Measurements from ENCODE around the gene FLT3LG. TPM values are rescaled to one million over a fixed set of nuclear protein-coding genes. Genes with fewer than 3 reads are reported as not detected.
"Not testable (repeated sequence)": the region's sequence is repeated elsewhere in the genome, so short reads cannot be mapped to it uniquely, and the experiment has no call there.

Gene FLT3LG
- total and polyA plus RNA-seq, 3 experiments from 2014 or later: 63.9 to 148 (median 71.5) TPM

GRCh38 chr19:49472936-49473335 lies 1.1 kb upstream of the FLT3LG start:
- DNase-seq: no peak
- Mint-ChIP-seq H3K36me3 (peaks cover 6 to 17% (median 11%) of the 10 kb centered on the region in 3 donors), H3K27ac (peak overlapping the region; percentile 84 to 99 (median 95)), H3K9me3 (peaks cover 0 to 2% (median 0%) of the 10 kb centered on the region in 5 donors), H3K4me1 (peaks cover 50 to 71% (median 53%) of the 10 kb centered on the region in 3 donors), H3K27me3 (peaks cover 0 to 4% of the 10 kb centered on the region in 2 donors), H3K4me3 (peak overlapping the region; percentile 90 to 98 (median 95))
- no peaks in the 10 kb centered on the region for H3K27me3 ChIP-seq (ENCODE audit: insufficient read depth, low read length, poor library complexity, severe bottlenecking)
- ChIA-PET CTCF (interaction anchor here (0.8 to 3.0 kb wide), 21 partner anchors 16 to 397 kb away, joined by 3 to 22 read pairs (median 8); partner anchors contain the start of genes ALDH16A1, PIH1D1 and RPS11), POLR2A (interaction anchor here (1.0 to 1.6 kb wide), 5 partner anchors 15 to 85 kb away, joined by 3 to 6 read pairs (median 4); no protein-coding TSS in a partner anchor)
- no peaks in the 10 kb centered on the region for H3K9me3 ChIP-seq (ENCODE audit: low read length)
- H3K27ac ChIP-seq (ENCODE audit: low read depth, low read length): peak overlapping the region; percentile 12
- no peak overlapping the region for H3K4me3 ChIP-seq (ENCODE audit: low read length)
- peaks cover 71% of the 10 kb centered on the region for H3K4me1 ChIP-seq (ENCODE audit: insufficient read depth, low read length)
- H3K36me3 ChIP-seq (ENCODE audit: insufficient read depth, low read length): peaks cover 11% of the 10 kb centered on the region

- Histone ChIP-seq H3K36me3 (ENCODE audit: insufficient read depth, low read length) (peaks cover 11% of the 10 kb centered on the region), H3K27ac (ENCODE audit: low read depth, low read length) (peak overlapping the region; percentile 74), H3K4me1 (ENCODE audit: insufficient read depth, low read length) (peaks cover 66% of the 10 kb centered on the region), H3K4me3 (ENCODE audit: low read length) (peak overlapping the region; percentile 75)
- ChIA-PET CTCF (interaction anchor here (0.6 to 3.0 kb wide), 34 partner anchors 10 to 396 kb away, joined by 3 to 22 read pairs (median 5); partner anchors contain the start of genes ALDH16A1, PIH1D1, PRMT1 and RPS11), POLR2A (interaction anchor here (0.6 to 1.6 kb wide), 8 partner anchors 8 to 85 kb away, joined by 3 to 6 read pairs (median 3); no protein-coding TSS in a partner anchor)
- H3K9me3 Mint-ChIP-seq; H3K9me3 ChIP-seq (ENCODE audit: low read length); H3K27me3 Mint-ChIP-seq; H3K27me3 ChIP-seq (ENCODE audit: insufficient read depth, low read length, poor library complexity, severe bottlenecking); DNase-seq: not testable (repeated sequence)
- H3K4me1 Mint-ChIP-seq: peaks cover 48 to 68% (median 53%) of the 10 kb centered on the region in 3 donors
- peaks cover 6 to 18% (median 11%) of the 10 kb centered on the region in 3 donors for H3K36me3 Mint-ChIP-seq
- H3K4me3 Mint-ChIP-seq: peak overlapping the region; percentile 90 to 98 (median 95)
- peak overlapping the region; percentile 94 to 100 (median 96) for H3K27ac Mint-ChIP-seq
Observed at GRCh38 chr19:49473501-49473867, 531 bp upstream of the FLT3LG start.

- Histone ChIP-seq H3K36me3 (ENCODE audit: insufficient read depth, low read length) (peaks cover 11% of the 10 kb centered on the region), H3K27me3 (ENCODE audit: insufficient read depth, low read length, poor library complexity, severe bottlenecking) (no peaks in the 10 kb centered on the region), H3K4me1 (ENCODE audit: insufficient read depth, low read length) (peaks cover 56% of the 10 kb centered on the region), H3K4me3 (ENCODE audit: low read length) (peak overlapping the region; percentile 75), H3K9me3 (ENCODE audit: low read length) (no peaks in the 10 kb centered on the region), H3K27ac (ENCODE audit: low read depth, low read length) (peak overlapping the region; percentile 74)
- no peak for DNase-seq
- peak overlapping the region; percentile 90 to 98 (median 95) for H3K4me3 Mint-ChIP-seq
- H3K4me1 Mint-ChIP-seq: peaks cover 42 to 61% (median 45%) of the 10 kb centered on the region in 3 donors
- CTCF ChIA-PET: interaction anchor here (1.2 to 3.0 kb wide), 9 partner anchors 18 to 92 kb away, joined by 3 to 17 read pairs (median 8); partner anchors contain the start of gene RPS11
- H3K27ac Mint-ChIP-seq: peak overlapping the region; percentile 95 to 100 (median 98)
- POLR2A ChIA-PET: interaction anchor here (0.6 to 1.4 kb wide), 5 partner anchors 14 to 202 kb away, joined by 3 to 5 read pairs (median 4); partner anchors contain the start of genes RPL13A and RPS11
- H3K27me3 Mint-ChIP-seq: peaks cover 0 to 2% of the 10 kb centered on the region in 2 donors
- H3K36me3 Mint-ChIP-seq: peaks cover 3 to 20% (median 6%) of the 10 kb centered on the region in 3 donors
- no peaks in the 10 kb centered on the region for H3K9me3 Mint-ChIP-seq
Observed at GRCh38 chr19:49474542-49474924, 518 bp downstream of the FLT3LG start.

- H3K27ac ChIP-seq (ENCODE audit: low read depth, low read length): peak overlapping the region; percentile 74
- H3K36me3 ChIP-seq (ENCODE audit: insufficient read depth, low read length): peaks cover 17% of the 10 kb centered on the region
- peak overlapping the region; percentile 75 for H3K4me3 ChIP-seq (ENCODE audit: low read length)
- H3K27me3 Mint-ChIP-seq: peaks cover 0 to 2% of the 10 kb centered on the region in 2 donors
- ChIA-PET POLR2A (interaction anchor here (0.6 to 1.4 kb wide), 8 partner anchors 13 to 201 kb away, joined by 3 to 8 read pairs (median 4); partner anchors contain the start of genes PIH1D1, RPL13A and RPS11), CTCF (interaction anchor here (0.9 to 3.0 kb wide), 16 partner anchors 9 to 142 kb away, joined by 3 to 13 read pairs (median 5); partner anchors contain the start of gene RPS11)
- no peaks in the 10 kb centered on the region for H3K9me3 Mint-ChIP-seq
- H3K4me3 Mint-ChIP-seq: peak overlapping the region; percentile 90 to 98 (median 95)
- peak in 1 of 5 donors; percentile 41 for DNase-seq
- H3K4me1 ChIP-seq (ENCODE audit: insufficient read depth, low read length): peaks cover 55% of the 10 kb centered on the region
- peaks cover 34 to 54% (median 38%) of the 10 kb centered on the region in 3 donors for H3K4me1 Mint-ChIP-seq
- peak overlapping the region; percentile 95 to 100 (median 98) for H3K27ac Mint-ChIP-seq
- H3K36me3 Mint-ChIP-seq: peaks cover 3 to 28% (median 6%) of the 10 kb centered on the region in 3 donors
- H3K9me3 ChIP-seq (ENCODE audit: low read length): no peaks in the 10 kb centered on the region
- no peaks in the 10 kb centered on the region for H3K27me3 ChIP-seq (ENCODE audit: insufficient read depth, low read length, poor library complexity, severe bottlenecking)
Observed at GRCh38 chr19:49475191-49475917, 1.3 kb downstream of the FLT3LG start.

- ChIA-PET POLR2A (interaction anchor here (1.0 to 1.5 kb wide), 5 partner anchors 12 to 114 kb away, joined by 3 to 5 read pairs (median 5); partner anchors contain the start of genes PIH1D1 and RPL13A), CTCF (interaction anchor here (0.9 to 3.0 kb wide), 18 partner anchors 8 to 142 kb away, joined by 3 to 13 read pairs (median 5); partner anchors contain the start of genes PIH1D1 and RPS11)
- H3K27me3 Mint-ChIP-seq: peaks cover 0 to 3% of the 10 kb centered on the region in 2 donors
- peak overlapping the region; percentile 74 for H3K27ac ChIP-seq (ENCODE audit: low read depth, low read length)
- H3K27ac Mint-ChIP-seq: peak overlapping the region; percentile 95 to 100 (median 98)
- H3K4me1 Mint-ChIP-seq: peaks cover 28 to 48% (median 29%) of the 10 kb centered on the region in 3 donors
- peaks cover 3 to 33% (median 6%) of the 10 kb centered on the region in 3 donors for H3K36me3 Mint-ChIP-seq
- H3K9me3 ChIP-seq (ENCODE audit: low read length): no peaks in the 10 kb centered on the region
- H3K36me3 ChIP-seq (ENCODE audit: insufficient read depth, low read length): peaks cover 17% of the 10 kb centered on the region
- H3K4me1 ChIP-seq (ENCODE audit: insufficient read depth, low read length): peaks cover 51% of the 10 kb centered on the region
- peak overlapping the region; percentile 75 for H3K4me3 ChIP-seq (ENCODE audit: low read length)
- no peaks in the 10 kb centered on the region for H3K9me3 Mint-ChIP-seq
- H3K4me3 Mint-ChIP-seq: peak overlapping the region; percentile 90 to 98 (median 95)
- peak in 4 of 5 donors; percentile 46 to 79 (median 68) for DNase-seq
- H3K27me3 ChIP-seq (ENCODE audit: insufficient read depth, low read length, poor library complexity, severe bottlenecking): no peaks in the 10 kb centered on the region
Observed at GRCh38 chr19:49475995-49476880, 2.2 kb downstream of the FLT3LG start.

- Mint-ChIP-seq H3K9me3 (no peaks in the 10 kb centered on the region), H3K27me3 (peaks cover 0 to 4% of the 10 kb centered on the region in 2 donors), H3K4me3 (no peak overlapping the region), H3K27ac (peak overlapping the region in 3 of 8 donors; percentile 33 to 80 (median 36)), H3K4me1 (peaks cover 12 to 25% (median 15%) of the 10 kb centered on the region in 3 donors), H3K36me3 (peaks cover 6 to 64% (median 8%) of the 10 kb centered on the region in 3 donors)
- Histone ChIP-seq H3K4me1 (ENCODE audit: insufficient read depth, low read length) (peaks cover 29% of the 10 kb centered on the region), H3K27me3 (ENCODE audit: insufficient read depth, low read length, poor library complexity, severe bottlenecking) (no peaks in the 10 kb centered on the region), H3K27ac (ENCODE audit: low read depth, low read length) (no peak overlapping the region), H3K36me3 (ENCODE audit: insufficient read depth, low read length) (peaks cover 17% of the 10 kb centered on the region), H3K4me3 (ENCODE audit: low read length) (no peak overlapping the region), H3K9me3 (ENCODE audit: low read length) (no peaks in the 10 kb centered on the region)
- CTCF ChIA-PET: no interaction called here
- POLR2A ChIA-PET: no interaction called here
- no peak for DNase-seq
Observed at GRCh38 chr19:49479975-49480628, 6.1 kb downstream of the FLT3LG start.

Data from CD8-positive, alpha-beta memory T cell (primary cell).